ENCODE measurements around the gene AHCTF1. TPM values are rescaled to one million over a fixed set of nuclear protein-coding genes. Genes with fewer than 3 reads are reported as not detected.
"Not testable (repeated sequence)": the region's sequence is repeated elsewhere in the genome, so short reads cannot be mapped to it uniquely, and the experiment has no call there.

Gene AHCTF1
- total RNA-seq, 1 donor from 2014 or later, result 20.8 TPM

DNA sequence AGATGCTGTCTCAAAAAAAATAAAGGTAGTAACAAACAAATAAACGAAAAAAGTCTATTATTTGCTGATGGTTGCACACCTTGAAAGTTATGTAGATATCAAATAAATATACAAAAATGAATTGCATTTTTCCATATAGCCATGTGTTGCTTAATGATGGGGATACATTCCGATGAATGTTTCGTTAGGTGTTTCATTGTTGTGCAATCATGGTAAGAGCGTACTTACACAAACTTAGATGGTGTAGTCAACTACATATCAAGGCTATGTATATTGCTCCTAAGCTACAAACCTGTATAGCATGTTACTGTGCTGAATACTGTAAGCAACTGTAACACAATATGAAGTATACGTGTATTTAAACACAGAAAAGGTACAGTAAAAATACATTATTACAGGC, 34.4 kb downstream of the AHCTF1 start:
- Histone ChIP-seq H3K27ac (replicated peaks) (no peak overlapping the region), H3K9me3 (replicated peaks) (no peaks in the 10 kb centered on the region), H3K27me3 (ENCODE audit: low read depth) (no peaks in the 10 kb centered on the region), H3K4me1 (no peaks in the 10 kb centered on the region), H3K36me3 (peaks cover 89% of the 10 kb centered on the region), H3K4me3 (no peak overlapping the region)
- intact Hi-C loops (cut with micrococcal nuclease), result no loop called here
- TF ChIP-seq, protein P1, sequence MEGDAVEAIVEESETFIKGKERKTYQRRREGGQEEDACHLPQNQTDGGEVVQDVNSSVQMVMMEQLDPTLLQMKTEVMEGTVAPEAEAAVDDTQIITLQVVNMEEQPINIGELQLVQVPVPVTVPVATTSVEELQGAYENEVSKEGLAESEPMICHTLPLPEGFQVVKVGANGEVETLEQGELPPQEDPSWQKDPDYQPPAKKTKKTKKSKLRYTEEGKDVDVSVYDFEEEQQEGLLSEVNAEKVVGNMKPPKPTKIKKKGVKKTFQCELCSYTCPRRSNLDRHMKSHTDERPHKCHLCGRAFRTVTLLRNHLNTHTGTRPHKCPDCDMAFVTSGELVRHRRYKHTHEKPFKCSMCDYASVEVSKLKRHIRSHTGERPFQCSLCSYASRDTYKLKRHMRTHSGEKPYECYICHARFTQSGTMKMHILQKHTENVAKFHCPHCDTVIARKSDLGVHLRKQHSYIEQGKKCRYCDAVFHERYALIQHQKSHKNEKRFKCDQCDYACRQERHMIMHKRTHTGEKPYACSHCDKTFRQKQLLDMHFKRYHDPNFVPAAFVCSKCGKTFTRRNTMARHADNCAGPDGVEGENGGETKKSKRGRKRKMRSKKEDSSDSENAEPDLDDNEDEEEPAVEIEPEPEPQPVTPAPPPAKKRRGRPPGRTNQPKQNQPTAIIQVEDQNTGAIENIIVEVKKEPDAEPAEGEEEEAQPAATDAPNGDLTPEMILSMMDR (IDR thresholded peaks at IDR 0.05; ENCODE audit: borderline replicate concordance), result no peak
- DNase-seq, result no peak

DNA sequence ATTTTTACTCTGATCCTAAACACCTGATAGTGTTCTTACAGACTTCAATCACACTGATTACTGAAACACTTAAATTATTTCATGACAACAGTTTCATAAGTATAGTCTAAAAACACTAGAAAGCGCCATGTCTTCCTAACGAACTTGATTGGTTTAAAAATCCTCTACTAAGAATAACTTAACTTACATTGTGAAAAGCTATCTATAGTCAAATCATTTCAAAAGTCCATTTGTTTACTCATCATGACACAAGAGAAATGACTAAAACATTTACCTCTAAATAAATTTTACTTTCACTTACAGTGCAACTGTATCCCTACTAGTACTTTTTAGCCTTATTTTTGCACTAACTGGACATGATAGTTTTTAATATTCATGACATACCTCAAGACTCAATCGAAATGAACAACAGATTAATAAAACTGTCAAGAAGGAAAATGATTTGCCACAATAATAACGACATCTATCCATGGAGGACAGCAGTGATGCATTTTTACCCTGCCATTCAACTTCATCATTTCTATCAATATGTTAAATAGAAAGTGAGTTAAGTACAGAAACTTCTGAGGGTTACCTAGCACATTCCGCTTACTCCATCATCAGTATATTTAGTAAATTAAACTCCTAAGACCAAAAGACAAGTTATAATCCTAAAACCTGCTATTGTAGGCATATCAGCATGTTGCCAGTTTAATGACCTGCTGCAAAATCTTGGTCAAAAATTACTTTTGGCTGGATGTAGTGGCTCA, 38.4 kb downstream of the AHCTF1 start:
- H3K9me3 ChIP-seq (replicated peaks), result no peaks in the 10 kb centered on the region
- H3K27ac ChIP-seq (replicated peaks), result no peak overlapping the region
- intact Hi-C loops (cut with micrococcal nuclease), result no loop called here
- no peak overlapping the region for H3K4me3 ChIP-seq
- no peaks in the 10 kb centered on the region for H3K4me1 ChIP-seq
- DNase-seq, result no peak
- TF ChIP-seq, protein P1 (IDR thresholded peaks at IDR 0.05; ENCODE audit: borderline replicate concordance), result no peak
- no peaks in the 10 kb centered on the region for H3K27me3 ChIP-seq (ENCODE audit: low read depth)
- peaks cover 86% of the 10 kb centered on the region for H3K36me3 ChIP-seq

DNA sequence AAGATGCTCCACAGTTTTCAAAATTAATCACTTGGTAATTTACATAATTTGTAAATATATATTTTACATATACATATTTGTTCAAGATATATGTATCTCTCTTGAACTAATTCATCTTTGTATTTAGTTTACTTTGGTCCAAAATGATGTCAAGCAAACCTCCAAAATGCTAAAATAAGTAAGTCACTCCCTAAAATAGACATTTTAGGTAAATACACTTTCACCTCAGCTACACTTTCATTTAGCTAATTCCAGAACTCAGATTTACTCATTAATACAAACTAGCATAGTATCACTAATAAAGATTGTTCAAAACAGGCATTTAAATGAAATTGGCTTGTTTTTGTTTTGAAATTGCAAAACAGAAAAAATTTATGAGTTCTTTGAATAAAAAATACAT, 40.6 kb downstream of the AHCTF1 start:
- intact Hi-C loops (cut with micrococcal nuclease), result no loop called here
- TF ChIP-seq, protein P1 (IDR thresholded peaks at IDR 0.05; ENCODE audit: borderline replicate concordance), result no peak
- peaks cover 87% of the 10 kb centered on the region for H3K36me3 ChIP-seq
- H3K9me3 ChIP-seq (replicated peaks), result no peaks in the 10 kb centered on the region
- no peak overlapping the region for H3K4me3 ChIP-seq
- H3K4me1 ChIP-seq, result no peaks in the 10 kb centered on the region
- no peak for DNase-seq
- H3K27me3 ChIP-seq (ENCODE audit: low read depth), result no peaks in the 10 kb centered on the region
- H3K27ac ChIP-seq (replicated peaks), result no peak overlapping the region

DNA sequence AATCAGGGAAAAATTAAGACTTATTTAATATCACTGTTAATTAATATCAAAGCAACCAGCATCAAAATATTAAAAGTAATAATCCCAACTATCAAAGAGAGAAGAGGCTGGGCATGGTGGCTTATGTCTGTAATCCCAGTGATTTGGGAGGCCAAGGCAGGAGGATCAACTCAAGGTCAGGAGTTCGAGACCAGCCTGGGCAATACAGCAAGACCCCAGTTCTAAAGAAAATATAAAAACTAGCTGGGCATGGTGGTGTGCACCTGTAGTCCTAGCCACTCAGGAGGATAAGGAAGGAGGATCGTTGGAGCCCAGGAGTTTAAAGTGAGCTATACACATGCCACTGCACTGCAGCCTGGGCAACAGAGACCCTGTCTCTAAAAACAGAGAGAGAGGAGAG, 43.2 kb downstream of the AHCTF1 start:
- intact Hi-C loops (cut with micrococcal nuclease), result no loop called here
- Histone ChIP-seq H3K4me3 (no peak overlapping the region), H3K4me1 (no peaks in the 10 kb centered on the region), H3K27ac (replicated peaks) (no peak overlapping the region), H3K36me3 (peaks cover 85% of the 10 kb centered on the region), H3K27me3 (ENCODE audit: low read depth) (no peaks in the 10 kb centered on the region), H3K9me3 (replicated peaks) (no peaks in the 10 kb centered on the region)
- TF ChIP-seq, protein P1 (IDR thresholded peaks at IDR 0.05; ENCODE audit: borderline replicate concordance), result no peak
- no peak for DNase-seq

DNA sequence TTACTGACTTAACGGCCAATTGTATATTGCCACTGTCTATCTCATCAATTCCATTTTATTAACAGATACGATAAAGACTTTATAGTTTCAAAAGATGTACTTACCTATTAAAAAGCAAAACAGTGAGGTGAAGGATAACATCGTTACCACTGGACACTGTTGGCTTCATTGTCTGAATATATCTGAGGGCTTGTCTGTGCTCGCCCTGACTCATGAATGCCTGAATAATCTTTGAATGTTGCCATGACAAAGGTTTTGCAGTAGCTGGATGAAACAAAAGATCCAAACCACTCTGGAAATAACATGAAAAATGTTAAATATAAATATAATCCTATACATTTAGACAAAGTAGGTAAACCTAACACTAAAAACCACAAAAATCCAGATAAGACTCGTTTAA, 46.4 kb downstream of the AHCTF1 start:
- intact Hi-C loops (cut with micrococcal nuclease); H3K4me1 ChIP-seq; H3K9me3 ChIP-seq (replicated peaks); H3K27ac ChIP-seq (replicated peaks); DNase-seq; H3K27me3 ChIP-seq (ENCODE audit: low read depth); H3K4me3 ChIP-seq: not testable (repeated sequence)
- peaks cover 73% of the 10 kb centered on the region for H3K36me3 ChIP-seq

DNA sequence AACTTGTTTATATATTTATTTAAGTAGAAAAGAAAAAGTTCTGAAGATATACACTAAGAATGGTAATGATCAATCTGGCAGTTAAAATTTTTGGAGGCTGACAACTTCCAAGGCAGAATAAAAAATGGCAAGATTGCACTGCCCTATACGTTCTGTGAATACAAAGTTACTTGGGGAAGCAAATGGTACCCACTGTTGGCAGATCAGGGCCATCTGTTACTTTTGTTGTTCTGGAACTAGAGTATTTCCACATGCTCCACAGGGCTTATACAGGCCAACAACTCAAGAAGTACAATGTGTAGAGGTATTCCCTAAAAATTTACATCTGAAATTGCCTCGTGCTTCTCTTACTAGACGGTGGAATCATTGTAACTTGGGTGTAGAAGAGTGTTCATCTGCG, 53.2 kb downstream of the AHCTF1 start:
- TF ChIP-seq, protein P1 (IDR thresholded peaks at IDR 0.05; ENCODE audit: borderline replicate concordance), result no peak
- Histone ChIP-seq H3K9me3 (replicated peaks) (no peaks in the 10 kb centered on the region), H3K4me1 (no peaks in the 10 kb centered on the region), H3K27me3 (ENCODE audit: low read depth) (no peaks in the 10 kb centered on the region), H3K36me3 (peaks cover 46% of the 10 kb centered on the region), H3K4me3 (no peak overlapping the region), H3K27ac (replicated peaks) (no peak overlapping the region)
- no peak for DNase-seq
- intact Hi-C loops (cut with micrococcal nuclease), result no loop called here

All from left ventricle myocardium inferior (tissue), 1 donor.